ENCODE measurements around the gene MN1.

DNA sequence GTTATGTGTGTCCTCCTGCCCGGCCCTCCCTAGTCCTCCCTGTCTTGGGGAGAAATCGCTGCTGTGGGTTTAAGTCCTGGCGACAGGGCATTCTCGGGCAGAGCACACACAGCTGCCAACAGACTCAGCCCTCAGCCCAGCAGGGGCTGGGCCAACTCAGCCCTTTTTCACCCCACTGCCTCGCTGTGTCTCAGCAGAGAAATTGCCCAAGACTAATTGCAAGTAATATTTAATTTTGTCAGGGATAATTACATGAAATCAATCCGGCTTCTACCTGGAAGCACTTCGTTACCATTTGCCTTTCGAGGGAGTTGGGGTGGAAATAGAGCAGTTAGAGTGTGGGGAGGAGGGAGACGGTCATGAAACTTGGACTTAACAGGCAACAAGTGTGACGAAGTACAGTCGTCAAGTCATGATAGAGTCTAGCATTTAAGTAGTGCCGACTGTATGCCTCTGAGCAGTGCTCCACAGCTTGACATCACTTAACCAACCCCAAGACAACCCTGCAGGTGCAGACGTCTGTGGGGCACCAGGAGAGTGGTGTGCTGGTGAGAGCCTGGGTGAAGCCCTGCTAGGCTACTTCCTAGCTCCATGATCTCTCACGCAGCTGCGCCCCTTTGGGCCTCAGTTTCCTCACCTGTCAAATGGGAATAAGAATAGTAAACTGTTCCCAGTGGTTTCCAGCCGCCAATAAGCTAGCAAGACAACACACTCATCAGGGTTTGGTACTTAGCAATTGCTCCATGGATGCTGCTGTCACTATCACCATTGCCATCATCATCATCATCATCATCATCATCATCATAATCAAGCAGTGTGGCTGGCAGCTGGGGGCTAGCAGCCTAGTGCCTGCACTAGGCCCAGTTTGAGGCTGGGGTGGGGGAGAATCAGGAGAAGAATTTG is 29.2 kb downstream of the MN1 start:
- TF ChIP-seq CTCF (IDR thresholded peaks at IDR 0.05) (no peak), POLR2A (IDR thresholded peaks at IDR 0.05) (no peak), POLR2AphosphoS5 (IDR thresholded peaks at IDR 0.05; ENCODE audit: insufficient read depth in 1 of 2, low read depth in 1 of 2) (no peak)

Measured in vagina (tissue), 2 donors.